HEK293T (cell line): ENCODE data around the gene LPO.

ENCODE experiments used
- CTCF ChIA-PET: fragments of 350-600 bp; formaldehyde crosslinking; extraction: SDS; loops from one replicate; lab custom pipeline; 2021; ENCODE audit warnings: antibody characterized with exemption, inconsistent platforms; lab: Yijun Ruan, JAX
- POLR2A ChIA-PET: fragments of 350-600 bp; formaldehyde crosslinking; extraction: SDS; loops from one replicate; lab custom pipeline; 2020; ENCODE audit warnings: antibody characterized with exemption, inconsistent platforms; lab: Yijun Ruan, JAX
- DNase-seq: peaks from one replicate; pipeline ENCODE4 v3.0.0; 2012; ENCODE audit warnings: mixed read lengths; ENCODE audit errors: extremely low spot score
- ARNT ChIP-seq: fragments of 450-650 bp; IDR thresholded peaks from 2 replicates; pipeline ENCODE4 v1.6.1; 2017; ENCODE audit warnings: mild to moderate bottlenecking
- BHLHE40 ChIP-seq: fragments of 450-650 bp; IDR thresholded peaks from 2 replicates; pipeline ENCODE4 v1.6.1; 2016; ENCODE audit warnings: mild to moderate bottlenecking, moderate library complexity, borderline replicate concordance
- CTBP1 ChIP-seq: fragments of 450-650 bp; IDR thresholded peaks from 2 replicates; pipeline ENCODE4 v1.6.1; 2016; ENCODE audit warnings: borderline replicate concordance
- ELF4 ChIP-seq: fragments of 450-650 bp; IDR thresholded peaks from 2 replicates; pipeline ENCODE4 v1.6.1; 2017; ENCODE audit warnings: antibody characterized with exemption
- FOXA1 ChIP-seq: fragments of 450-650 bp; IDR thresholded peaks from 2 replicates; pipeline ENCODE4 v1.6.1; 2016; ENCODE audit warnings: mild to moderate bottlenecking
- FOXK2 ChIP-seq: fragments of 450-650 bp; IDR thresholded peaks from 2 replicates; pipeline ENCODE4 v1.6.1; 2016; ENCODE audit warnings: mild to moderate bottlenecking
- FOXM1 ChIP-seq: fragments of 450-650 bp; IDR thresholded peaks from 2 replicates; pipeline ENCODE4 v1.6.1; 2017; ENCODE audit warnings: mild to moderate bottlenecking, borderline replicate concordance
- HDGF ChIP-seq: fragments of 450-650 bp; IDR thresholded peaks from 2 replicates; pipeline ENCODE4 v1.6.1; 2017; ENCODE audit warnings: antibody characterized with exemption, borderline replicate concordance
- L3MBTL2 ChIP-seq: fragments of 450-650 bp; conservative IDR thresholded peaks from 2 replicates; pipeline ENCODE4 v1.6.1; 2016; ENCODE audit warnings: mild to moderate bottlenecking
- LEF1 ChIP-seq: fragments of 450-650 bp; IDR thresholded peaks from 2 replicates; pipeline ENCODE4 v1.6.1; 2017; ENCODE audit warnings: mild to moderate bottlenecking, borderline replicate concordance
- NFRKB ChIP-seq: fragments of 450-650 bp; IDR thresholded peaks from 2 replicates; pipeline ENCODE4 v1.6.1; 2016; ENCODE audit warnings: mild to moderate bottlenecking, moderate library complexity
- PKNOX1 ChIP-seq: fragments of 450-650 bp; IDR thresholded peaks from 2 replicates; pipeline ENCODE4 v1.6.1; 2016
- SP1 ChIP-seq: fragments of 450-650 bp; IDR thresholded peaks from 2 replicates; pipeline ENCODE4 v1.6.1; 2017
- SUZ12 ChIP-seq: fragments of 450-650 bp; IDR thresholded peaks from 2 replicates; pipeline ENCODE4 v1.6.1; 2016; ENCODE audit warnings: mild to moderate bottlenecking
- TARDBP ChIP-seq: fragments of 450-650 bp; IDR thresholded peaks from 2 replicates; pipeline ENCODE4 v1.6.1; 2016
- ZNF384 ChIP-seq: fragments of 450-650 bp; IDR thresholded peaks from 2 replicates; pipeline ENCODE4 v1.6.1; 2016

The LPO gene

DNA sequence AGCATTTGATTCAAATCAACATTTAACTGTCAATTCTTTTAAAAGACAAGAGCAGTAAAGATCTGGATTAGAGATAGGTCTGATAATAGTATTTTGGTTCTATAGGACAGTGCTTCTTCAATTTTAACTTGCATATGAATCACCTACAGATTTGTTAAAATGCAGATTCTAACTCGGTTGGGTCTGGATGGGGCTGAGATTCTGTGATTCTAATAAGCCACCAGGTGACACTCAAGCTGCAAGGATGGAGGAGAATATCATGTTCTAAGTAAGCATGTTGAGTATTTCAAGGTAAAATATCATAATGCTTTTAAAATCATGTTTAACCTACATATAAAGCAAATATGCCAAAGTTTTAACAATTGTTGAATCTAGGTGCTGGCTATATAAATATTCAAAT is 74.4 kb downstream of the LPO start:
- no peak for TF ChIP-seq TARDBP
- no peak for TF ChIP-seq ARNT
- TF ChIP-seq LEF1 = no peak
- no peak for TF ChIP-seq SUZ12
- TF ChIP-seq HDGF = no peak
- TF ChIP-seq CTBP1 = no peak
- no peak for TF ChIP-seq ELF4
- no peak for TF ChIP-seq PKNOX1
- no peak for TF ChIP-seq FOXA1
- no peak for TF ChIP-seq BHLHE40
- no peak for TF ChIP-seq NFRKB
- TF ChIP-seq SP1 = no peak
- no peak for TF ChIP-seq L3MBTL2
- TF ChIP-seq FOXM1 = no peak
- no peak for TF ChIP-seq FOXK2
- no peak for TF ChIP-seq ZNF384
- ChIA-PET CTCF (interaction anchor here (0.7 kb wide), 1 partner anchor 1191 kb away, joined by 3 read pairs; no protein-coding TSS in a partner anchor), POLR2A (interaction anchor here (1.2 kb wide), 1 partner anchor 39 kb away, joined by 6 read pairs; the partner anchor contains the start of gene SUPT4H1)

GRCh38 chr17:58313815-58314705 is 75.7 kb downstream of the LPO start:
- no peak for DNase-seq
- ChIA-PET CTCF (interaction anchor here (0.6 to 1.7 kb wide), 4 partner anchors 10 to 103 kb away, joined by 3 to 5 read pairs (median 3); partner anchors contain the start of gene RNF43), POLR2A (interaction anchor here (1.0 to 1.3 kb wide), 3 partner anchors 9 to 104 kb away, joined by 3 to 6 read pairs (median 5); partner anchors contain the start of genes RNF43 and SUPT4H1)
- TF ChIP-seq ELF4 = no peak
- no peak for TF ChIP-seq BHLHE40
- peak; percentile 10; the same call in 1 of the 2 replicates for TF ChIP-seq CTBP1
- no peak for TF ChIP-seq L3MBTL2
- TF ChIP-seq FOXM1 = no peak
- TF ChIP-seq TARDBP = no peak
- peak; percentile 76 for TF ChIP-seq PKNOX1
- no peak for TF ChIP-seq HDGF
- TF ChIP-seq FOXA1 = no peak

More for the DNA sequence above, 74.4 kb downstream of the LPO start:
- no peak for DNase-seq

DNA sequence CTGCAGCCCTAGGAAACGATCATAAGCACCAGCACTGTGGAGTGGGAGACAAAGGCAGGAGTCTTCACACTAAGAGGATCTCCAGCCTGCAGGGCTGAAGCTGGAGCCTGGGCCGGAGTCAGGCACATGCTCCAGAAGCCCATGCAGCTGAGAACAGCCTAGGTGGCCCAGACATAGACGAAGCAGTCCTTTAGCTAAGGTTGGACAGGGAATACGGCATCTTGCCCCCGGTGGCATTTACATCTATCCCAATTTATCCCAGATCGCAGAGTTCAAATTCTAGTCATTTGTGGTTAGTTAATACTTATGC is 76.3 kb downstream of the LPO start:
- no peak for TF ChIP-seq FOXM1
- no peak for TF ChIP-seq TARDBP
- no peak for TF ChIP-seq ELF4
- no peak for TF ChIP-seq BHLHE40
- no peak for TF ChIP-seq NFRKB
- ChIA-PET CTCF (interaction anchor here (0.9 to 1.7 kb wide), 2 partner anchors 10 to 103 kb away, joined by 3 to 5 read pairs; partner anchors contain the start of gene RNF43), POLR2A (interaction anchor here (1.0 to 1.3 kb wide), 3 partner anchors 10 to 103 kb away, joined by 3 to 6 read pairs (median 5); partner anchors contain the start of genes RNF43 and SUPT4H1)
- DNase-seq = no peak

DNA sequence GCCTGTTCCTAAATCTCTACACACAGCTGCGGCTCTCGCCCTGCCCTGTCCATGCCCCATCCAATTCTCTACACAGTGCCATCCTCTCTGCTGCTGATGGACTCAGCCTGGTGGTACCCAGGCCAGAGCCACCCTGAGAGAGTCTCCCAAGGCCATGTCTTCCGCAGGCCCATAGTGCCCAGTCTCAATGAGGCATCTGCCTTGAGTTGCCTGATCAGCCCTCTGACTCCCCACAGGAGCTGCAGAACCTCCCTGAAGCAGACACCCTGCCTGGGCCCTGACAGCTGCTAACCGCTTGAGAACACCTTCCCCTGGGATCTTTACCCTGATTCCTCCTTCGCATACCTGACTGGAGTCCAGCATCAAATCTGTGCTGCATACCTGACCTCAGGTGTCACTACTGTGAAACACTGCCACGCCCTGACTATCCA is 76.9 kb downstream of the LPO start:
- no peak for DNase-seq
- ChIA-PET CTCF (interaction anchor here (0.9 to 1.7 kb wide), 2 partner anchors 11 to 102 kb away, joined by 3 to 5 read pairs; partner anchors contain the start of gene RNF43), POLR2A (interaction anchor here (1.2 to 1.3 kb wide), 2 partner anchors 100 to 102 kb away, joined by 3 to 5 read pairs; partner anchors contain the start of gene RNF43)
- TF ChIP-seq BHLHE40 (no peak), SP1 (no peak), ARNT (no peak), NFRKB (no peak), PKNOX1 (no peak), ZNF384 (no peak), SUZ12 (no peak), FOXM1 (no peak), FOXA1 (no peak), LEF1 (no peak), L3MBTL2 (no peak), HDGF (no peak), CTBP1 (no peak)

DNA sequence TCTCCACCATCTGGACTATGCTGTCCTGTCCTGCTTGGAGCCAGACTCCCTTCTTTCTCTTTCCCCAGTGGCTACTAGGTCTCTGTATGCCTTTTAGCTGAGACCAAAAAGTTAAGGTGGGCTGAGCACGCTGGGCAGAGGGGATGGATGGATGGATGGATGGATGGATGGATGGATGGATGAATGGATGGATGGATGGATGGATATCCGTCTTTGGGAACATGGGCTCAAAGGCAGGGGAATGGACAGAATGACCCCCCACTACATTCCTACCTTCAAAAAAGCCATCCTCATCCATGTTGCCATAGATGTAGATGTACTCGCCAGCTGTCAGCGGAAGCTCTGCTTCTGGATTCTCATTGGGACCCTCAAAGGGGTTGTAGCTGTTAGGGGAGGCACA is 77.4 kb downstream of the LPO start:
- no peak for TF ChIP-seq FOXA1
- no peak for TF ChIP-seq TARDBP
- no peak for TF ChIP-seq FOXK2
- no peak for TF ChIP-seq CTBP1
- no peak for TF ChIP-seq ELF4
- TF ChIP-seq SUZ12 = no peak
- TF ChIP-seq SP1 = no peak
- TF ChIP-seq NFRKB = no peak
- no peak for TF ChIP-seq HDGF
- no peak for TF ChIP-seq FOXM1
- no peak for TF ChIP-seq PKNOX1
- no peak for TF ChIP-seq ZNF384
- no peak for TF ChIP-seq LEF1
- TF ChIP-seq ARNT = no peak
- TF ChIP-seq L3MBTL2 = no peak
- no peak for TF ChIP-seq BHLHE40
- CTCF ChIA-PET = interaction anchor here (1.7 kb wide), 1 partner anchor 102 kb away, joined by 5 read pairs; the partner anchor contains the start of gene RNF43
- POLR2A ChIA-PET = interaction anchor here (1.2 kb wide), 1 partner anchor 100 kb away, joined by 3 read pairs; no protein-coding TSS in a partner anchor
- no peak for DNase-seq
